Rectal smooth muscle tissue (tissue), 1 donor: Measurements from ENCODE around the gene POLR3GL.

Source experiments
- H3K27ac ChIP-seq: one replicate; pipeline ENCODE4 v1.7.0; 2013; ENCODE audit warnings: low read depth, low read length, inconsistent platforms
- H3K27me3 ChIP-seq: one replicate; pipeline ENCODE4 v1.7.0; 2013; ENCODE audit warnings: low read length; ENCODE audit not compliant: control insufficient read depth, insufficient read depth
- H3K36me3 ChIP-seq: one replicate; pipeline ENCODE4 v1.7.0; 2013; ENCODE audit warnings: low read length; ENCODE audit not compliant: control insufficient read depth, insufficient read depth
- H3K4me1 ChIP-seq: one replicate; pipeline ENCODE4 v1.7.0; 2013; ENCODE audit warnings: low read length; ENCODE audit not compliant: control insufficient read depth, insufficient read depth
- H3K4me3 ChIP-seq: one replicate; pipeline ENCODE4 v1.7.0; 2013; ENCODE audit warnings: low read length
- H3K9ac ChIP-seq: one replicate; pipeline ENCODE4 v1.7.0; 2013; ENCODE audit warnings: low read length

Gene POLR3GL

GRCh38 chr1:145955436-145955835 is 9.1 kb upstream of the POLR3GL start:
- no peaks in the 10 kb centered on the region for H3K27me3 ChIP-seq
- no peak overlapping the region for H3K9ac ChIP-seq
- no peaks in the 10 kb centered on the region for H3K36me3 ChIP-seq
- peaks cover 26% of the 10 kb centered on the region for H3K4me1 ChIP-seq
- H3K4me3 ChIP-seq: peak overlapping the region; percentile 3
- no peak overlapping the region for H3K27ac ChIP-seq

DNA sequence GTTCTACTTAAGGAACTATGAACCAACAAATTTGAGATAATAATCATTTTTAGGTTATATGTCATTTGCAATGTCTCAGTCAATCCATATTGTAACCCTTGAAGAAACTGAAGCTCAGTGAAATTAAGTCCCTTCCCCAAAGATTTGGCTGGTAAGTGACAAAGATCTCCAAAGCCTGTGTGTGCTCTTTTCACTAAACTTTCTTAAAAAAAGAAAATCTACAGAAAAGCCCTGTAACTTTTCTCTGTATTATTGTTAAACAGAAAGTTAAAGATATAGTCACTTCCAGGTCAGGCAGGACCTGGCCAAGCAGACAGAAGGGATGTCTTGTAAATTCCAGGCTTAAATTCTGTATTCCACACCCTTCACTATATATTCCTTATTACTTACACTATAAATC is 8.1 kb upstream of the POLR3GL start:
- Histone ChIP-seq H3K27me3 (no peaks in the 10 kb centered on the region), H3K27ac (peak overlapping the region; percentile 98), H3K9ac (no peak overlapping the region), H3K36me3 (no peaks in the 10 kb centered on the region), H3K4me3 (peak overlapping the region; percentile 81), H3K4me1 (peaks cover 26% of the 10 kb centered on the region)

GRCh38 chr1:145956781-145957442 is 7.6 kb upstream of the POLR3GL start:
- Histone ChIP-seq H3K4me1 (peaks cover 26% of the 10 kb centered on the region), H3K27me3 (no peaks in the 10 kb centered on the region)

GRCh38 chr1:145957443-145958319 is 6.8 kb upstream of the POLR3GL start, which contains the start of gene LIX1L:
LIX1L (minus strand) TSS chr1:145958017; CDS start chr1:145957927, 90 bp downstream.
- H3K36me3 ChIP-seq: no peaks in the 10 kb centered on the region
- H3K4me3 ChIP-seq: peak within 1 kb of the TSS; percentile 81
- peaks cover 2% of the 10 kb centered on the region for H3K27me3 ChIP-seq
- peaks cover 26% of the 10 kb centered on the region for H3K4me1 ChIP-seq
- peak within 1 kb of the TSS; percentile 98 for H3K27ac ChIP-seq
- peak within 1 kb of the TSS; percentile 57 for H3K9ac ChIP-seq

More at GRCh38 chr1:145956781-145957442, 7.6 kb upstream of the POLR3GL start:
- Histone ChIP-seq H3K36me3 (no peaks in the 10 kb centered on the region), H3K9ac (peak overlapping the region; percentile 57), H3K4me3 (peak overlapping the region; percentile 81), H3K27ac (peak overlapping the region; percentile 98)

GRCh38 chr1:145958734-145959133 is 5.8 kb upstream of the POLR3GL start:
- H3K4me1 ChIP-seq: peaks cover 37% of the 10 kb centered on the region
- H3K4me3 ChIP-seq: no peak overlapping the region
- no peak overlapping the region for H3K27ac ChIP-seq
- H3K9ac ChIP-seq: no peak overlapping the region
- no peaks in the 10 kb centered on the region for H3K36me3 ChIP-seq
- peaks cover 2% of the 10 kb centered on the region for H3K27me3 ChIP-seq

DNA sequence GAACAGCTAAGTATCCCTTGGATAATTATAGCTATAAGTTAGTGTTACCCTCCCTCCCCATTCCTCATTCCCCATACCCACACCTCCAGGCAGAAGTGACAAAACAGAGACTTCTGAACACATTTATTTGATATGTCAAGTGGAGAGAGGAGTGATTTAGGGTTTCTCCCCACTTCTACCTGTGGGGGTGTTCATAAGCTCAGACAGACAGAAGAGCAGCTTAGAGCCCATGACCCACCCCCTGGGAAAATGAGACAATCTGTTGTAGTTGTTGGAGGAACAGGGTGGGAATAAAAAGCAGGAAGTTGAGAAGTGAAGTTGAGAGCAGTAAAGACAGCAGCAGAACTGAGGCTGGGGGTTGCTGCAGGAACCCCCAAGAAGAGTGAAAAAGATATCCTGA is 5.2 kb upstream of the POLR3GL start:
- Histone ChIP-seq H3K36me3 (no peaks in the 10 kb centered on the region), H3K4me1 (peaks cover 38% of the 10 kb centered on the region), H3K9ac (no peak overlapping the region), H3K4me3 (no peak overlapping the region), H3K27me3 (peaks cover 2% of the 10 kb centered on the region), H3K27ac (no peak overlapping the region)

DNA sequence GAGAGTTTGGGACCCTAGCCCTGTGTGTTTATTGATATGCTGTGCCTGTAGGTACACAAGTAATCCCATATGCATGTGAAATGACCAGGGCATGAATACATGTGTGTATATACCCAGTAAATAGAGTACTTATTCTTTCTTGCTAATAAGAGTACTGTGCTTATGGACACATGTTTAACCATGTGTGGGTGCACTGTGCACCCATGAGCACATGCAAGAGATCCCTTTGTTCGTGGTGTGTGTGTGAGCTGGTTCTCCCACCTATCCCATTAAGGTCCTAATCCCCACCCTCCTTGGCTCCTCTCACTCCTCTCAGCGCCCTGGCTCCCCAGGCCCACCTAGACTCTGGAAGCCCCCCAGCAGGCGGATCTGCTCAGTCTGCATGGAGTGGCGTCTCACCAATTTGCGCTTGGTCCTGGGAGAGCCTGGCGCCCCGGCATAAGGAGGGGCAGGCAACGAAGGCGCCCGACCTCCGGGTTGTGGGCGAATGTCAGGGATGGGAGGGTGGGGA is 4.5 kb upstream of the POLR3GL start:
- Histone ChIP-seq H3K27me3 (peaks cover 2% of the 10 kb centered on the region), H3K4me3 (peak overlapping the region; percentile 82), H3K9ac (no peak overlapping the region), H3K36me3 (no peaks in the 10 kb centered on the region), H3K4me1 (peaks cover 31% of the 10 kb centered on the region), H3K27ac (peak overlapping the region; percentile 90)

GRCh38 chr1:145960468-145961108 is 3.9 kb upstream of the POLR3GL start:
- Histone ChIP-seq H3K36me3 (no peaks in the 10 kb centered on the region), H3K4me3 (peak overlapping the region; percentile 82), H3K9ac (peak overlapping the region; percentile 66), H3K27ac (peak overlapping the region; percentile 90), H3K4me1 (peaks cover 26% of the 10 kb centered on the region), H3K27me3 (peaks cover 2% of the 10 kb centered on the region)

DNA sequence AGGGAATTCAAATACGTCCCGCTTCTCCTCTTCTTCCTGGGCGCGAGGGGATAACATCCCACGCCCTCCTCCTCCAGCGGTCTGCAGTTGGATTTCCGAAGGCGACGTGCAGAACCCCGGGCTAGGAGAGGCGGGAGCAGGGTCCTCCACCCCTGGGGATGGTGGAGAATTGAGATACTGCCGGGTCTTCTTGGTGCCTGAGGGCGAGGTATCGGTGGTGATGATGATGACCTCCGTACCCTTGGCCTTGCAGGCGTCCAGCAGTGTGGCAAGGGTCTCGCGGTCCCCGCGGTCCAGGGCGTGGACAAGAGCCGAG is 3.4 kb upstream of the POLR3GL start:
- peaks cover 2% of the 10 kb centered on the region for H3K27me3 ChIP-seq
- H3K4me3 ChIP-seq: peak overlapping the region; percentile 82
- H3K27ac ChIP-seq: peak overlapping the region; percentile 90
- H3K36me3 ChIP-seq: no peaks in the 10 kb centered on the region
- peak overlapping the region; percentile 66 for H3K9ac ChIP-seq
- H3K4me1 ChIP-seq: peaks cover 21% of the 10 kb centered on the region

DNA sequence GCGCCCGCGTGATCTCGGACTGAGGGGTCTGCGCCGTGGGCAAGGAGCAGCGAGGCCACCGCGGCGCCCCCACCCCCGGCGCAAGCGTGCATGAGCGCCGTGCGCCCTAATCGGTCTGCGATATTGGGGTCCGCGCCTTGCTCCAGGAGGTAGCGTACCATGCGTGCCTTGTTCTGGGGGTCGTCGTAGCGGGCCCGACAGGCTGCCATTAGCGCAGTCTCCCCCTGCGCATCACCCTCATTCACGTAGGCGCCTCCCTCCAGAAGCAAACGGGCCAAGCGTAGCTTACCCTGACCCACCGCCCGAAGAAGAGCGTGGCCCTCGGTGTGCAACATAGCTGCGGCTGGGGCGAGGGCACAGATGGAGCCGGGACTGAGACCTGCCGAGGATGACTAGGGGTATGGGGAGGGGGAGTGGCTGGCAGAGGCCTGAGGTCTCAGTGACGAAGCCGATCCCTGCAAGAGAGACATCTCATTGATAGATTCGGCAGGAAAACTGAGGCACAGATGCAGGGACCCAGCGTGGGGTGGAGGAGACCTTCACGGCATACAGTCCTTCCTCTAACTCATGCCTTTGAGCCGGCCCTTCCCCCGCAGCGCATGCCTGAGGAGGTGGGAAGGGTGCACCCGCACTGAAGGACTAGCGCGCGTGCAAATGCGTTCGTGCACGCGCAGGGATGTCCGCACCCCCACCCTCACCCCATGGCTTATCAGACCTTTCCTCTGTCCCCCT is 2.9 kb upstream of the POLR3GL start:
- peaks cover 2% of the 10 kb centered on the region for H3K27me3 ChIP-seq
- no peaks in the 10 kb centered on the region for H3K36me3 ChIP-seq
- H3K9ac ChIP-seq: peak overlapping the region; percentile 32
- peak overlapping the region; percentile 90 for H3K27ac ChIP-seq
- peak overlapping the region; percentile 82 for H3K4me3 ChIP-seq
- H3K4me1 ChIP-seq: peaks cover 20% of the 10 kb centered on the region

DNA sequence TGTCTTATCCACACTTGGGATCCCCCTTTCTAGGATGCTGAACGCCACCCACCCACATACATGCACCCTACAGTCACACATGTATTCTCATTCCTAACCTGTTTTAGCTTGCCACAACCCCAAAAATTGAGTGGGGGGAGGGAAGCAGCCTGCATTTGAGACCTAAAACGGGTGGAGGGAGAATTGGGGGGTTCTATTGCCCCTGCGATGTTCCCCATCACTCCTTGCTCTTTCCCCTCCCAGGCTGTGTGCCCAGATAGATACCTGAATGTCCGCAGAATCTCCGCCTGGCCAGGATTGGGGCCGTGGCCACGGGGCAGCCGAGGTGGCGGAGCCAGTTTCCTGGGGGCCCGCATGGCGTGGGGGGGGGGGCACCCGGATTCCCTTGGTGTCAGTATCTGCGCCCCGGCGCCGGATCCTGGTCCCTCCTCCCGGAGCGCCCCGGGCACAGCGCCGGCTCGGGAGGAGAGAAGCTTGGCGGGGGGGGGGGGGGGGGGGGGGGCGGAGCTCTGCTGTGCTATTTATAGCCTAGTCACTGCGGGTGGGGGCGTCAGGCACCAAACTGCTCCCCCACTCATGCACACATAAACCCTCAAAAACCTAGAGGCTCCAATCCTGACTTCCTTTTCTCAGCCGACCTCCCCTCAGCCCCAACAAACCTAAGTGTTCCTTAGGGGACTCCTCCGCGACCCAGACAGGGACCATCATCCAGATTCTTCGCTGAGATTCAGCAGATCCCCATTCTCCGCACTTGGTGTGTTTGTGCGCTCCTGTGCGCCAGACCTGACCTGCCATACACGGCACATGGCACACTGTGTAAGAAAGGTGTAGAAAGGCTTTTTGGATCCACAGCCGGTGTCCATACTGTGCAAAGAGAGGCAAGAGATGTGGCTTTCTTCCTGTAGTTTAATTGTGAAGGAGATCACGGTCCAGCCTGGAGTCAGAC is 2.1 kb upstream of the POLR3GL start:
- Histone ChIP-seq H3K9ac (peak overlapping the region; percentile 32), H3K4me1 (peaks cover 20% of the 10 kb centered on the region), H3K27ac (peak overlapping the region; percentile 75), H3K36me3 (peaks cover under 1% of the 10 kb centered on the region), H3K4me3 (peak overlapping the region; percentile 82), H3K27me3 (peaks cover 2% of the 10 kb centered on the region)
